GM23338 (cell line): ENCODE measurements around the gene C22orf39. TPM values are rescaled to one million over a fixed set of nuclear protein-coding genes. Genes with fewer than 3 reads are reported as not detected.

Experiments
- ATAC-seq: fragments of 200-7000 bp; cut with Tn5 transposase; 3 replicates; pipeline ENCODE4 v1.9.1; 2020
- DNase-seq: peaks from one replicate; pipeline ENCODE4 v3.0.0-alpha.2; 2015; ENCODE audit warnings: low spot score
- H2AFZ ChIP-seq: fragments of 200-600 bp; sonication (generic); 2 replicates; pipeline ENCODE4 v1.8.0; 2016; ENCODE audit warnings: antibody characterized with exemption, mild to moderate bottlenecking, moderate library complexity
- H3F3A ChIP-seq: fragments of 200-600 bp; sonication (generic); replicated peaks from 2 replicates; pipeline ENCODE4 v1.8.0; 2017; ENCODE audit warnings: antibody characterized with exemption, mixed run types, low read depth
- H3K27ac ChIP-seq: fragments of 200-600 bp; sonication (generic); 2 replicates; pipeline ENCODE4 v1.6.1; 2016; ENCODE audit warnings: low read depth
- H3K27me3 ChIP-seq: fragments of 200-600 bp; sonication (generic); 2 replicates; pipeline ENCODE4 v1.8.0; 2016; ENCODE audit warnings: mild to moderate bottlenecking, mixed run types, moderate library complexity; ENCODE audit not compliant: insufficient read depth
- H3K36me3 ChIP-seq: fragments of 200-600 bp; sonication (generic); 2 replicates; pipeline ENCODE4 v1.8.0; 2016; ENCODE audit warnings: mild to moderate bottlenecking; ENCODE audit not compliant: insufficient read depth
- H3K4me1 ChIP-seq: fragments of 200-600 bp; sonication (generic); 2 replicates; pipeline ENCODE4 v1.8.0; 2016; ENCODE audit warnings: mild to moderate bottlenecking, moderate library complexity; ENCODE audit not compliant: insufficient read depth
- H3K4me2 ChIP-seq: fragments of 200-600 bp; sonication (generic); 2 replicates; pipeline ENCODE4 v1.7.1; 2017; ENCODE audit warnings: mixed run types
- H3K4me3 ChIP-seq: fragments of 200-600 bp; sonication (generic); 2 replicates; pipeline ENCODE4 v1.6.1; 2016; ENCODE audit warnings: mixed run types
- H3K79me2 ChIP-seq: fragments of 200-600 bp; sonication (generic); replicated peaks from 2 replicates; pipeline ENCODE4 v1.8.0; 2017; ENCODE audit warnings: mild to moderate bottlenecking; ENCODE audit not compliant: insufficient read depth
- H3K9me2 ChIP-seq: fragments of 200-600 bp; sonication (generic); 2 replicates; pipeline ENCODE4 v1.8.0; 2017; ENCODE audit not compliant: insufficient read depth
- H4K20me1 ChIP-seq: fragments of 200-600 bp; sonication (generic); replicated peaks from 2 replicates; pipeline ENCODE4 v1.8.0; 2017; ENCODE audit warnings: mild to moderate bottlenecking; ENCODE audit not compliant: insufficient read depth
- H3K27ac Mint-ChIP-seq: 2 replicates; pipeline ENCODE4 v1.8.0; 2020; ENCODE audit warnings: inconsistent platforms, mild to moderate bottlenecking, moderate library complexity, mixed read lengths
- H3K27me3 Mint-ChIP-seq: 3 replicates; pipeline ENCODE4 v1.8.0; 2022; ENCODE audit warnings: low read depth, mild to moderate bottlenecking, moderate library complexity, mixed read lengths, inconsistent platforms; ENCODE audit not compliant: insufficient read depth, poor library complexity
- H3K36me3 Mint-ChIP-seq: 3 replicates; pipeline ENCODE4 v1.8.0; 2021; ENCODE audit warnings: low read depth, mild to moderate bottlenecking, inconsistent platforms, moderate library complexity, mixed read lengths
- H3K4me1 Mint-ChIP-seq: 3 replicates; pipeline ENCODE4 v1.8.0; 2020; ENCODE audit warnings: mild to moderate bottlenecking, inconsistent platforms, mixed read lengths
- H3K4me3 Mint-ChIP-seq: 3 replicates; pipeline ENCODE4 v1.8.0; 2021; ENCODE audit warnings: moderate library complexity, mild to moderate bottlenecking, inconsistent platforms, mixed read lengths
- H3K9me3 Mint-ChIP-seq: 3 replicates; pipeline ENCODE4 v1.8.0; 2020; ENCODE audit warnings: moderate library complexity, mild to moderate bottlenecking, inconsistent platforms, mixed read lengths
- CREB1 ChIP-seq: fragments of 250-450 bp; sonication (Bioruptor Pico); IDR thresholded peaks from 2 replicates; pipeline ENCODE4 v1.5.0; 2020; ENCODE audit warnings: low read depth, mild to moderate bottlenecking, moderate library complexity
- CTCF ChIP-seq, 2 experiments: fragments of 200-600 bp in 1 of 2; sonication (generic) in 1 of 2; conservative IDR thresholded peaks; 2 replicates each; pipeline versions ENCODE4 v1.5.1 to v1.6.1; 2016 to 2017; ENCODE audit warnings: antibody characterized with exemption in 2 of 2, low read depth in 2 of 2, mild to moderate bottlenecking in 2 of 2, moderate library complexity in 1 of 2
- ETS1 ChIP-seq: IDR thresholded peaks from 2 replicates; pipeline ENCODE4 v1.6.1; 2016; ENCODE audit warnings: antibody characterized with exemption
- EZH2 ChIP-seq: fragments of 200-600 bp; sonication (generic); IDR thresholded peaks from one replicate; pipeline ENCODE4 v1.8.0; 2017; ENCODE audit warnings: antibody characterized with exemption, mild to moderate bottlenecking, low read depth; ENCODE audit not compliant: unreplicated experiment
- EZH2phosphoT487 ChIP-seq: fragments of 200-600 bp; sonication (generic); IDR thresholded peaks from one replicate; pipeline ENCODE4 v1.8.1; 2018; ENCODE audit warnings: antibody characterized with exemption; ENCODE audit not compliant: unreplicated experiment
- JUNB ChIP-seq: IDR thresholded peaks from one replicate; pipeline ENCODE4 v1.6.1; 2016; ENCODE audit warnings: antibody characterized with exemption; ENCODE audit not compliant: unreplicated experiment
- NANOG ChIP-seq: IDR thresholded peaks from 2 replicates; pipeline ENCODE4 v1.6.1; 2016; ENCODE audit warnings: antibody characterized with exemption, borderline replicate concordance
- POLR2AphosphoS5 ChIP-seq: IDR thresholded peaks from 2 replicates; pipeline ENCODE4 v1.6.1; 2016; ENCODE audit warnings: antibody characterized with exemption, low read depth
- REST ChIP-seq: IDR thresholded peaks from one replicate; pipeline ENCODE4 v1.6.1; 2018; ENCODE audit warnings: antibody characterized with exemption; ENCODE audit not compliant: unreplicated experiment
- STAT1 ChIP-seq: IDR thresholded peaks from one replicate; pipeline ENCODE4 v1.6.1; 2016; ENCODE audit warnings: antibody characterized with exemption; ENCODE audit not compliant: unreplicated experiment
- ZNF114 ChIP-seq: fragments of 250-450 bp; sonication (Bioruptor Pico); IDR thresholded peaks from 2 replicates; pipeline ENCODE4 v1.5.0; 2020; ENCODE audit warnings: mild to moderate bottlenecking, moderate library complexity
- ZNF331 ChIP-seq: fragments of 250-450 bp; sonication (Bioruptor Pico); IDR thresholded peaks from 2 replicates; pipeline ENCODE4 v1.5.0; 2020; ENCODE audit warnings: low read depth, mild to moderate bottlenecking, moderate library complexity
- ZNF462 ChIP-seq: fragments of 250-450 bp; sonication (Bioruptor Pico); IDR thresholded peaks from 2 replicates; pipeline ENCODE4 v1.5.0; 2020; ENCODE audit warnings: mild to moderate bottlenecking, moderate library complexity
- polyA plus RNA-seq: library from polyadenylated mRNA; unstranded; fragments of >200 nt; fragmentation: Nextera tagmentation; extraction: Ambion mirVana; gene quantifications from 2 replicates; pipeline ENCODE4 v1.2.1, GENCODE V29; 2016
- total RNA-seq: library from RNA; depleted of rRNA; stranded (reverse); fragments of >200 nt; shearing (Covaris generic); gene quantifications from 2 replicates; pipeline ENCODE4 v1.2.3, GENCODE V29; 2014

Gene C22orf39
- total and polyA plus RNA-seq, 2 experiments from 2014 or later: 37.4 to 40.2 TPM

- no peak overlapping the region for H3K4me3 ChIP-seq
- no peaks in the 10 kb centered on the region for H3F3A ChIP-seq
- H4K20me1 ChIP-seq: peaks cover 51% of the 10 kb centered on the region
- H3K27ac Mint-ChIP-seq: no peak overlapping the region
- H3K27me3 Mint-ChIP-seq: peaks cover 9% of the 10 kb centered on the region
- H3K27me3 ChIP-seq: no peaks in the 10 kb centered on the region
- H3K4me3 Mint-ChIP-seq: no peak overlapping the region
- H3K79me2 ChIP-seq: peaks cover 37% of the 10 kb centered on the region
- H3K27ac ChIP-seq: no peak overlapping the region
- no peaks in the 10 kb centered on the region; the same call in 2 of the 3 replicates for H3K4me1 Mint-ChIP-seq
- H3K9me3 Mint-ChIP-seq: no peaks in the 10 kb centered on the region
- no peaks in the 10 kb centered on the region for H3K4me1 ChIP-seq
- H3K36me3 ChIP-seq: no peaks in the 10 kb centered on the region; the same call in 1 of the 2 replicates
- no peaks in the 10 kb centered on the region for H3K9me2 ChIP-seq
- H3K36me3 Mint-ChIP-seq: peaks cover 23% of the 10 kb centered on the region
- DNase-seq (no peak), ATAC-seq (no peak)
- no peak overlapping the region for H2AFZ ChIP-seq
- no peak for TF ChIP-seq EZH2phosphoT487
- TF ChIP-seq CREB1 (CRISPR knock-in tag): no peak
- no peak for TF ChIP-seq REST
- TF ChIP-seq ZNF114: no peak
- no peak for TF ChIP-seq ZNF462
- TF ChIP-seq CTCF (conservative IDR thresholded peaks at IDR 0.05; ENCODE audit: low read depth in 2 of 2): no peak
- no peak for TF ChIP-seq ETS1
- no peak for TF ChIP-seq JUNB
- no peak for TF ChIP-seq POLR2AphosphoS5
- no peak for TF ChIP-seq ZNF331 (CRISPR knock-in tag)
- TF ChIP-seq STAT1: no peak
- no peak for TF ChIP-seq NANOG
- TF ChIP-seq EZH2: no peak
- no peak overlapping the region for H3K4me2 ChIP-seq
Observed at GRCh38 chr22:19440411-19441195, 6.9 kb downstream of the C22orf39 start.
